Stimulated activated naive CD4-positive, alpha-beta T cell treated with Interleukin-2 at 50 U/mL for 16 hours (primary cell): Measurements from ENCODE around the gene ANKRD1.
"Not testable (repeated sequence)": the region's sequence is repeated elsewhere in the genome, so short reads cannot be mapped to it uniquely, and the experiment has no call there.

Source experiments
- DNase-seq: peaks from one replicate; lab custom pipeline; 2025; lab: John Stamatoyannopoulos, UW

Gene ANKRD1

GRCh38 chr10:90920986-90921666 is at the start of gene ANKRD1:
Gene ANKRD1, minus strand, starts transcription at chr10:90921087. Its CDS starts 60 bp downstream, at chr10:90921027.
- DNase-seq = no peak

DNA sequence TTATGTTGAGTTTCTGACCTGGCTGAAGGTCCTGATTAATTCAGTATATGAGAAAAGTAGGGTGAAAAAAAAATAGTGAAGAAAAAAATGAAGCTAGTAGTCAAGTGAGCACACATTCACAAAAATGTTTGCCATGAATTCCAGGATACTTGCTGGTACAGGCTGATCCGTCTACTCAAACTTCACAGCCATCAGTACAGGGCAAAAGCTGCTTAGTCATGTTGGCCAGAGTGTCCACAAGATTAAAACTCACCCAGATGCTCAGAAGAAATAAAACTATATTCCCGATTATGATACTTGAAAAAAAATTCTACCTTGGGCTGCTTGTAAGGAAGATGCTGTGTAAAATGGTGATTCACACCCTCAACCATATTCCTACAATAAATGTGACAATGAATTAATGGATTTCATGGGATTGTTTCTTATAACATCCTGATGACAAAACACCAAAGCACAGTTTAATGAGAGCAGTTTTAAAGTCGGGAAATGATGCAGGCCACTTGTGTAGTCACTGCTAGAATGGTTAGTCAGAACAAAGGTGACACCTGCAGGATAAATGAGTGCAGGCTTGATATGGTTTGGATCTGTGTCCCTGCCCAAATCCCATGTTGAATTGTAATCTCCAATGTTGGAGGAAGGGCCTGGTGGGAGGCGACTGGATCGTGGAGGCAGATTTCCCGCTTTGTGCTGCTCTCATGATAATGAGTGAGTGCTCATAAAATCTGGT is 49.2 kb upstream of the ANKRD1 start:
- DNase-seq = no peak

DNA sequence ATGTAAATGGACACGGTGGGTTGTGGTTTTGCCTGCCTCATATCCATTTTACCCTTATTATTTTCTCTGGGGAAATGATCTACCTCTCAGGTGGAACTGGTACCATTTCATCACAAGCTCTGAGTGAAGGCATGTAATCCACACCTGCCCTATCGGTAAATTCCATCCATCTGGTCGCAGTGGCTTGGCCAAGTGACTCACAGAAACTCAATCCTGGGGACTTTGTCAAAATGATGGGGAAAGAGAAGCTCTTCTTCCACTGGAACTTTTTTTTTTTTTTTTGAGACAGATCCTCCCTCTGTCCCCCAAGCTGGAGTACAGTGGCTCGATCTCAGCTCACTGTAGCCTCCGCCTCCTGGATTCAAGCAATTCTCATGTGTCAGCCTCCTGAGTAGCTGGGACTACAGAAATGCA is 48.2 kb upstream of the ANKRD1 start:
- DNase-seq = no peak

DNA sequence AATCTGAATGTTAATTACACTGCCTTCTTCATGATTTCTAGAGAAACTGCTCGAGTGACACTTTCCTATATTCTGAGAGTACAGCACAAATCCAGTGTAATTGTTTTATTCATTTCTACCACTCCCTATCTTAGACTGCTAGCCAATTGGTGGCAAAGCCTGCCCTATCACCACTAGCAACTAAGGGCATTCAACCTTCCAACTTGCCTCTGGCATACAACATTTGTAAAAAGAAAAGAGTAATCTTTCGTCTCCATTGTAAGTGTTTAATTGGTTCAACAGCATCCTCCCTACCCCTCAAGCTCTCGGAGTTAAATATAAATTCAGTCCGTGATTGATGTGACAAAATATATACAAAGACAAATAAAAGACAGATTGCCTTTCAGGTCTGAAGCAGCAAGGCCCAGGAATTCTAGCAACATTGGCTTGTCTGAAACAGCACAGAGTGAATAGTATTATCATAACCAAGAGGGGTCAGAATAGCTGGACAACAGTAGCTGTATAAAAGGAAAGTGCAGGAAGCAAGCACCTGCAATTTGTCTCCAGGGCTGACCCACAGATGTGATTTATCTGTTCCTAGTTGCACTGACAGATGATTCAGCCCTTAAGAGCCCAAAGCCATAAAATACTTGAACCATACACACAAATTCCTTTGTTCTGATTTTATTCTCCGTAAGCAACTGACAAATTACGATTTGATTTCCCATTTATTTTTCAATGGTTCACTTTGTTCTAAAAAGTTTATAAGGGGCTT is 47.6 kb upstream of the ANKRD1 start:
- DNase-seq = no peak

- no peak for DNase-seq
These were observed 47.0 kb upstream of the ANKRD1 start for GRCh38 chr10:90967865-90968264.

- DNase-seq = no peak
These were observed 45.3 kb upstream of the ANKRD1 start for GRCh38 chr10:90966146-90966545.

DNA sequence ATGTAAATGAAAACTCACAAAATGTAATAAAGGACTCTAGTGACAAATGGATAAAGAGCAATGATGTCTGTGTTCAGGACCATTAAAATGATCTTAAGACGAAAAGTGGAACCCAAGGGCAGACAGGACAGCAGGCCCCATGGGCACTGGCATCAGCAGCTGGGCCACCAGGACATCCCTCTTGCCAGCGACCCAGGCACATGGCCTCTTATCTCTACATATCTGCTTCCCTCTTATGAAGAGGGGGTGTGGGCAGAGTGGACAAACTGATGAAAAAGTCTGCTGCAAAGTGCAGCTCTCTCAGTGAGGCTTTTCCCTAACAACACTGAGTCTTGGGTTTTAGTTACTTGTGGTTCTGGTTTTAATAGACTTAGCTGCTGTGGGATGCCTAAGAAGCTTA is 44.8 kb upstream of the ANKRD1 start:
- no peak for DNase-seq

DNA sequence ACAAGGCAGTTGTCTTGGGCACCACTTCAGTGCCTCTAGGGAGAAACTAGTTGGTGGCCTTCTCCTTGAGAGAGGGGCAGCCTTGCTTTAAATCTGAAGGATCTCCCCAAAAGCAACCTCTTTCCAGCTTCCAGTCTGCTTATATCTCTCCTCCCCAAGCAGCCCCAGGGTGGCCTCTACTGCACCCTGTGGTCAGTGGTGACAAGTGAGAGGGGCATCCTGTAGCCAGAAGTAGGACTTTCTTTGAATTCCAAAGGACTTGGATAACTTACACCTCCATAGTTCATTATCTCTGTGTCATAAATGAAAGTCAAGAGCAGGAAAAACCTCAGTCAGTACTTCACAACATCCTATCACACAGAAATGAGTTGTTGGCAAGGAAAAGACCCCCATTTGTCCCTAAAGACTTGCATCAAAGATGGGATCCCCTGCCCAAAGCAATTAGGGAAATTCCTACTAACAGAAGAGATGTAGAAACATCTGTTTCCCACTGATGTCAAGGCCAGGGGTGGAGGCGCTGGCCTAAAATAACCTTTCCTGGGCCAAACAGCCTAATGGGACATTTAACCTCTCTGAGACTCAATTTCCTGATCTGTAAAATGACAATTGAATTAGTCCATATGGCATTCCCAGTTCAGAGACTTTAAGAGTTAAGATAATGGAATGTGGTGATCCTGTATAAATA is 44.0 kb upstream of the ANKRD1 start:
- no peak for DNase-seq

DNA sequence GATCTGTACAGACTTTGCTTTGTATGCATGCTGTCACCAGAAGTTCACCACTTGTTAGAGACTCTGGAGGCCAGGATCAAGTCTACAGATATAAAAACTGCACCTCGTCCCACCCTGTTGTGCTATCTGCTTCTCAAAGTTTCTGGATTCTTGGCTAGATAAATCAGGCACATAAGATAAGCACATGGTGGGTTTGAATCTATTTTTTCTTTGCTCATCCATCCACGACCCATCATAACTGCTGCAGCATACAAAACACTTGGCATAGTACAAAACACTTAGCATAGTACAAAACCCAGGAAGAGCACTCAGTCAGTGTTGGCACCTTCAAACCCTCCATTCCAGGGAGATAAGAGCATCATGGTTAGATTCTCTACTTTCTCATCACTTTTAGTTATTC is 42.4 kb upstream of the ANKRD1 start:
- DNase-seq = no peak

DNA sequence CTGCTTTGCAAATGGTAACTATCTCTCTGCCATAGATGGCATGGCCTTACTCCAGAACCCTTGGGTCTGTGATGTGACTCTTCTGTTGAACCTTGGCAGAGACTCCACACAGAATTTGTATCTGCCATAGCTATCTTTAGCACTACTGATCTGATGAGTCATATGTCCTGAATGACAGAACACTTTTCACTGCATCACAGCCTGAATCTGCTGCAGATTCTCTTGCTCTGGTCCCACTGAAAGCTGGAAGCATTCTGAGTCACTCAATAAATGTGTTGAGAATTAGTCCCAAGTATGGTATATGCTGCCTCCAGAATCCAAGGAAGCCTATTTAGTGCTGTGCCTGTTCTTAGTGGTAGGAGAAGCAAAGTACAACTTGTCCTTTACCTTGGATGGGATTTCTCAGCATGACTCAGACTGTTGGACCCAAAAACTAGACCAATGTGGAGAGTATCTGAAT is 39.5 kb upstream of the ANKRD1 start:
- no peak for DNase-seq

- DNase-seq = no peak
These were observed 38.9 kb upstream of the ANKRD1 start for GRCh38 chr10:90959826-90960225.

GRCh38 chr10:90958781-90959180 is 37.9 kb upstream of the ANKRD1 start:
- DNase-seq = no peak

GRCh38 chr10:90947030-90947960 is 26.4 kb upstream of the ANKRD1 start:
- no peak for DNase-seq

DNA sequence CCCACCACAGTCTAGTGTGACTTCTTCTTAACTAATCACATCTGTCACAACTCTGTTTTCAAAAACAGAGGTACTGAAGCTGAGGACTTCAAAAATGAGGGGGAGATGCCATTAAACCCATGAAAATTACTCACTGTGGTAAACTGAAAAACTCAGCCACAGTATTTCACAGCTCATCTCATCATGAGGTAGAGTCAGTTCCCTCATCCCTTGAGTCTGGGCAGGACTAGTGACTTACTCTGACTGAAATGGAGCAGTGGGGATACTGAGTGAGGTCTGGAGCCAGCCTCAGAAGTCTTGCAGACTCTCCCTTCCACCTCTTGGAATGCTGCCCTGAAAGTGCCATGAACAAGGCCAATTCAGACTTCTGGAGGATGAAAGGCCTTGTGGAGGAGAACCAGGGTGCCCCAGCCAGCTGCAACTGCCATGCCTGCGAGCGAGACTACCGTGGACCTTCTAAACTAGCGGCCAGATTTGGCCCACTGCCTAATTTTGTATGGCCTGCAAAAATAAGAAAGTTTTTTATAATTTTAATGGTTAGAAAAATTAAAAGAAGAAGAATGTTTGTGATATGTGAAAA is 24.7 kb upstream of the ANKRD1 start:
- no peak for DNase-seq

DNA sequence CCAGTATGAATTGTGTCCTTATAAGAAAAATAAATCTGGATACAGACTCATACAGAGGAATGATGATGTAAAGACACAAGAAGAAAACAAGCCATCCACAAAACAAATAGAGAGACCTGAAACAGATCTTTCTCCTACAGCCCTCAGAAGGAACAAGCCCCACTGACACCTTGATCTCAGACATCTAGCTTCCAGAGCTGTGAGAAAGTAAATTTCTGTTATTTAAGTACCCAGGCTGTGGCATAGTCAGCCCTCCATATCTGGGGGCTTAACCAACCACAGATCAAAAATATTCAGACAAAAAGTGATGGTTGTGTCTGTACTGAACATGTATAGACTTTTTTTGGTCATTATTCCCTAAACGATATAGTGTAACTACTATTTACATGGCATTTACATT is 23.9 kb upstream of the ANKRD1 start:
- DNase-seq = no peak

- not testable (repeated sequence) for DNase-seq
These were observed 22.1 kb upstream of the ANKRD1 start for GRCh38 chr10:90942980-90943379.

DNA sequence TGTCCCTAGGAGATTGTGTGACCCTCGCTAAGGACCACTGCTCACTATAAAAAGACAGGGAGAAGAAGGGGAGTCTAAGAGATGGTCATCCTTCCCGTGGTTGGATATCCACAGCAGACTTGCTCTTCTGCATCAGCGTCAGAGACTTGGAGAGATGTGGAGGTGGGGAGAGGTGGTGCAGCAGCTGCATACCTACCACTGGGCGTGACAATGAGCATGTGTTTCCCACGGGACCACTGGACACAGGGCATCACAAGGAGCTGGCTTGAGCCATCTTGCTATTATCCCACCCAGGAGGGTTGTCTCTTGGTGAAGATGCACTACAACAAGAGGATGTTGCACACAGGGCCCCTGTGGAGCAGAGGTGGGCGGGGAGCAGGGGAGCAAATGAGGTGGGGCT is 18.8 kb upstream of the ANKRD1 start:
- DNase-seq = no peak

DNA sequence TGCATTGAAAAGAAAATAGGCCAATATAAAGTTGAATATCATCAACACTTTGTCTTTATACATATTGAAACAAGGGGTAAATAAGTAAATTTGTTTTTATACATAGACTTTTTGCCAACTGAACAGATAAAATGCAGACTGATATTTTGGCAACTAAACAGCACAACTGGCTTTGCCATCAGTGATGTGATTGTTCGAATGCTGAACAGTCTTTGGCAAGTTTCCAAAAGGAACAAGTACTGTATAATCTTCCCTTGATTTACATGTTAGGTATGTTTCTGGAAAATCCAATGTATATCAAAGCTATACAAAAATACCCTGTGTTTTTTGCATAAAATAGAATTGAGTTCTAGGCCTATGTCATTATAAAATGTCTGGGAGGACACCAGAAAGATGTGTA is 18.2 kb upstream of the ANKRD1 start:
- DNase-seq = no peak

- DNase-seq = no peak
These were observed 16.9 kb upstream of the ANKRD1 start for GRCh38 chr10:90937645-90938258.

GRCh38 chr10:90936276-90936659 is 15.4 kb upstream of the ANKRD1 start:
- DNase-seq = no peak
